Stomach (tissue), 4 donors: ENCODE data around the gene ARRDC5.

Source experiments
- CTCF ChIP-seq, 7 experiments: fragments of 450-650 bp in 4 of 7; fragments of 200-600 bp in 3 of 7; sonication (generic) in 3 of 7; IDR thresholded peaks; one replicate each; pipeline ENCODE4 v1.5.1; 2016 to 2019; ENCODE audit warnings: antibody characterized with exemption in 7 of 7, control low read depth in 2 of 7, mild to moderate bottlenecking in 1 of 7
- EP300 ChIP-seq: sonication (generic); formaldehyde crosslinking; IDR thresholded peaks from one replicate; pipeline ENCODE4 v1.6.1; 2017; ENCODE audit warnings: antibody characterized with exemption
- POLR2A ChIP-seq, 4 donors: fragments of 450-650 bp; IDR thresholded peaks; one replicate each; pipeline ENCODE4 v1.6.1; 2016; ENCODE audit warnings: antibody characterized with exemption in 4 of 4, control low read depth in 2 of 4, mild to moderate bottlenecking in 1 of 4, moderate library complexity in 1 of 4
- POLR2AphosphoS5 ChIP-seq, 3 donors: sonication (generic); formaldehyde crosslinking; IDR thresholded peaks; one replicate each; pipeline ENCODE4 v1.6.1; 2016; ENCODE audit warnings: antibody characterized with exemption in 3 of 3

GRCh38 chr19:4889034-4889815 lies 13.5 kb downstream of the ARRDC5 start:
- TF ChIP-seq CTCF (IDR thresholded peaks at IDR 0.05) (no peak), POLR2AphosphoS5 (IDR thresholded peaks at IDR 0.05) (no peak), EP300 (no peak), POLR2A (IDR thresholded peaks at IDR 0.05) (no peak)
